ENCODE results near the gene DEFB108B.
"Not testable (repeated sequence)": the region's sequence is repeated elsewhere in the genome, so short reads cannot be mapped to it uniquely, and the experiment has no call there.

Gene DEFB108B

GRCh38 chr11:71802874-71803273 is 30.1 kb upstream of the DEFB108B start:
- H3K27ac Mint-ChIP-seq, H3K27me3 Mint-ChIP-seq, H3K36me3 Mint-ChIP-seq, H3K4me1 Mint-ChIP-seq, H3K9me3 Mint-ChIP-seq, H3K4me3 Mint-ChIP-seq: not testable (repeated sequence)

- H3K4me1 Mint-ChIP-seq, H3K27me3 Mint-ChIP-seq, H3K9me3 Mint-ChIP-seq, H3K27ac Mint-ChIP-seq, H3K4me3 Mint-ChIP-seq, H3K36me3 Mint-ChIP-seq: not testable (repeated sequence)
Observed at GRCh38 chr11:71804158-71804947, 28.6 kb upstream of the DEFB108B start.

- not testable (repeated sequence) for H3K9me3 Mint-ChIP-seq, H3K4me1 Mint-ChIP-seq, H3K36me3 Mint-ChIP-seq, H3K27ac Mint-ChIP-seq, H3K27me3 Mint-ChIP-seq
- peak overlapping the region; percentile 74 for H3K4me3 Mint-ChIP-seq
Observed at GRCh38 chr11:71812529-71812928, 20.5 kb upstream of the DEFB108B start.

- H3K4me3 Mint-ChIP-seq = peak overlapping the region; percentile 82
- H3K9me3 Mint-ChIP-seq, H3K36me3 Mint-ChIP-seq, H3K27me3 Mint-ChIP-seq, H3K4me1 Mint-ChIP-seq: not testable (repeated sequence)
- H3K27ac Mint-ChIP-seq = peak overlapping the region; percentile 85
Observed at GRCh38 chr11:71813481-71814355, 19.3 kb upstream of the DEFB108B start.

GRCh38 chr11:71821539-71821938 is 11.5 kb upstream of the DEFB108B start:
- H3K27me3 Mint-ChIP-seq, H3K36me3 Mint-ChIP-seq, H3K4me1 Mint-ChIP-seq, H3K9me3 Mint-ChIP-seq, H3K27ac Mint-ChIP-seq, H3K4me3 Mint-ChIP-seq: not testable (repeated sequence)

- not testable (repeated sequence) for H3K27me3 Mint-ChIP-seq, H3K4me3 Mint-ChIP-seq, H3K36me3 Mint-ChIP-seq, H3K9me3 Mint-ChIP-seq, H3K27ac Mint-ChIP-seq, H3K4me1 Mint-ChIP-seq
Observed at GRCh38 chr11:71829247-71829646, 3.8 kb upstream of the DEFB108B start.

GRCh38 chr11:71829686-71830085 is 3.3 kb upstream of the DEFB108B start:
- H3K27ac Mint-ChIP-seq, H3K27me3 Mint-ChIP-seq, H3K9me3 Mint-ChIP-seq, H3K4me3 Mint-ChIP-seq, H3K36me3 Mint-ChIP-seq, H3K4me1 Mint-ChIP-seq: not testable (repeated sequence)

GRCh38 chr11:71842720-71843119 is 9.7 kb downstream of the DEFB108B start:
- not testable (repeated sequence) for H3K4me1 Mint-ChIP-seq, H3K4me3 Mint-ChIP-seq, H3K9me3 Mint-ChIP-seq, H3K27ac Mint-ChIP-seq, H3K27me3 Mint-ChIP-seq, H3K36me3 Mint-ChIP-seq

GRCh38 chr11:71843355-71843754 is 10.4 kb downstream of the DEFB108B start:
- not testable (repeated sequence) for H3K4me1 Mint-ChIP-seq, H3K27me3 Mint-ChIP-seq, H3K36me3 Mint-ChIP-seq, H3K4me3 Mint-ChIP-seq, H3K27ac Mint-ChIP-seq
- peaks cover 11% of the 10 kb centered on the region for H3K9me3 Mint-ChIP-seq

- H3K4me1 Mint-ChIP-seq = no peaks in the 10 kb centered on the region
- H3K27ac Mint-ChIP-seq = no peak overlapping the region
- peaks cover 11% of the 10 kb centered on the region for H3K9me3 Mint-ChIP-seq
- no peak overlapping the region for H3K4me3 Mint-ChIP-seq
- no peaks in the 10 kb centered on the region for H3K27me3 Mint-ChIP-seq
- H3K36me3 Mint-ChIP-seq = peaks cover 6% of the 10 kb centered on the region
Observed at GRCh38 chr11:71843858-71844257, 10.9 kb downstream of the DEFB108B start.

- peaks cover 16% of the 10 kb centered on the region for H3K9me3 Mint-ChIP-seq
- not testable (repeated sequence) for H3K4me3 Mint-ChIP-seq, H3K4me1 Mint-ChIP-seq, H3K27ac Mint-ChIP-seq, H3K27me3 Mint-ChIP-seq
- H3K36me3 Mint-ChIP-seq = peaks cover 19% of the 10 kb centered on the region
Observed at GRCh38 chr11:71853895-71854294, 20.9 kb downstream of the DEFB108B start.

- H3K4me3 Mint-ChIP-seq, H3K4me1 Mint-ChIP-seq, H3K27ac Mint-ChIP-seq, H3K27me3 Mint-ChIP-seq: not testable (repeated sequence)
- H3K9me3 Mint-ChIP-seq = peaks cover 10% of the 10 kb centered on the region
- peaks cover 11% of the 10 kb centered on the region for H3K36me3 Mint-ChIP-seq
Observed at GRCh38 chr11:71855880-71856279, 22.9 kb downstream of the DEFB108B start.

GRCh38 chr11:71860835-71861234 is 27.8 kb downstream of the DEFB108B start:
- H3K4me3 Mint-ChIP-seq, H3K9me3 Mint-ChIP-seq, H3K27me3 Mint-ChIP-seq, H3K36me3 Mint-ChIP-seq, H3K4me1 Mint-ChIP-seq, H3K27ac Mint-ChIP-seq: not testable (repeated sequence)

GRCh38 chr11:71863978-71864627 is 31.1 kb downstream of the DEFB108B start:
- H3K27ac Mint-ChIP-seq, H3K4me3 Mint-ChIP-seq, H3K9me3 Mint-ChIP-seq, H3K4me1 Mint-ChIP-seq, H3K36me3 Mint-ChIP-seq, H3K27me3 Mint-ChIP-seq: not testable (repeated sequence)

- H3K9me3 Mint-ChIP-seq, H3K27me3 Mint-ChIP-seq, H3K27ac Mint-ChIP-seq, H3K4me3 Mint-ChIP-seq, H3K4me1 Mint-ChIP-seq, H3K36me3 Mint-ChIP-seq: not testable (repeated sequence)
Observed at GRCh38 chr11:71867209-71867608, 34.2 kb downstream of the DEFB108B start.

GRCh38 chr11:71869931-71870330 is 36.9 kb downstream of the DEFB108B start:
- not testable (repeated sequence) for H3K4me3 Mint-ChIP-seq, H3K36me3 Mint-ChIP-seq, H3K27me3 Mint-ChIP-seq, H3K9me3 Mint-ChIP-seq, H3K4me1 Mint-ChIP-seq
- H3K27ac Mint-ChIP-seq = peak overlapping the region; percentile 51
